Ascending aorta (tissue), 2 donors: ENCODE measurements around the gene GABARAPL2. TPM values are rescaled to one million over a fixed set of nuclear protein-coding genes. Genes with fewer than 3 reads are reported as not detected.

ENCODE experiments used
- DNase-seq, 2 donors: peaks; one replicate each; pipeline ENCODE4 v3.0.0-alpha.2; 2019; ENCODE audit warnings: low spot score in 2 of 2
- H3K27ac ChIP-seq, 2 donors: fragments of 200-600 bp; sonication (generic); one replicate each; pipeline ENCODE4 v1.5.1; 2016 to 2017; ENCODE audit warnings: mild to moderate bottlenecking in 1 of 2
- H3K27me3 ChIP-seq: fragments of 200-600 bp; sonication (generic); one replicate; pipeline ENCODE4 v1.5.1; 2017
- H3K36me3 ChIP-seq, 2 donors: fragments of 200-600 bp; sonication (generic); one replicate each; pipeline ENCODE4 v1.5.1; 2016
- H3K4me1 ChIP-seq, 2 donors: fragments of 200-600 bp; sonication (generic); one replicate each; pipeline ENCODE4 v1.5.1; 2016 to 2017; ENCODE audit warnings: mild to moderate bottlenecking in 1 of 2
- H3K4me3 ChIP-seq, 2 donors: fragments of 200-600 bp; sonication (generic); one replicate each; pipeline ENCODE4 v1.5.1; 2016 to 2017; ENCODE audit warnings: mild to moderate bottlenecking in 1 of 2
- H3K9me3 ChIP-seq, 2 donors: fragments of 200-600 bp; sonication (generic); one replicate each; pipeline ENCODE4 v1.5.1; 2016
- CTCF ChIP-seq, 3 experiments: fragments of 200-600 bp in 2 of 3; fragments of 450-650 bp in 1 of 3; sonication (generic) in 2 of 3; IDR thresholded peaks; one replicate each; pipeline ENCODE4 v1.5.1; 2016 to 2019; ENCODE audit warnings: antibody characterized with exemption in 3 of 3, mild to moderate bottlenecking in 1 of 3, moderate library complexity in 1 of 3
- intact Hi-C: fragments of 100-400 bp; cut with DNase I; formaldehyde crosslinking; loops from one replicate; pipeline ENCODE4 v1.15.1; 2023
- total RNA-seq: library from RNA; depleted of rRNA; stranded (reverse); fragments of >200 nt; gene quantifications from one replicate; pipeline ENCODE4 v1.1.0, GENCODE V29; 2016

Gene GABARAPL2
- total RNA-seq, 1 donor from 2014 or later: 56.1 TPM

GRCh38 chr16:75603241-75603640 is 37.1 kb downstream of the GABARAPL2 start:
- Histone ChIP-seq H3K4me1 (peaks cover 0 to 3% of the 10 kb centered on the region in 2 donors), H3K27ac (no peak overlapping the region), H3K36me3 (peaks cover 42 to 62% of the 10 kb centered on the region in 2 donors), H3K27me3 (no peaks in the 10 kb centered on the region), H3K9me3 (no peaks in the 10 kb centered on the region), H3K4me3 (no peak overlapping the region)
- no peak for TF ChIP-seq CTCF (IDR thresholded peaks at IDR 0.05)
- intact Hi-C loops: no loop called here
- DNase-seq: no peak

GRCh38 chr16:75606507-75606906 is 40.3 kb downstream of the GABARAPL2 start:
- H3K27me3 ChIP-seq: no peaks in the 10 kb centered on the region
- no peak for TF ChIP-seq CTCF (IDR thresholded peaks at IDR 0.05)
- intact Hi-C loops: no loop called here
- DNase-seq: no peak
- H3K27ac ChIP-seq: no peak overlapping the region
- peaks cover 43 to 83% of the 10 kb centered on the region in 2 donors for H3K36me3 ChIP-seq
- no peaks in the 10 kb centered on the region for H3K9me3 ChIP-seq
- H3K4me1 ChIP-seq: no peaks in the 10 kb centered on the region
- no peak overlapping the region for H3K4me3 ChIP-seq

- DNase-seq: no peak
- Histone ChIP-seq H3K36me3 (peaks cover 60 to 93% of the 10 kb centered on the region in 2 donors), H3K9me3 (no peaks in the 10 kb centered on the region), H3K4me1 (no peaks in the 10 kb centered on the region), H3K27ac (no peak overlapping the region), H3K4me3 (no peak overlapping the region), H3K27me3 (no peaks in the 10 kb centered on the region)
- intact Hi-C loops: no loop called here
- TF ChIP-seq CTCF (IDR thresholded peaks at IDR 0.05): no peak
These were observed 48.1 kb downstream of the GABARAPL2 start for GRCh38 chr16:75614066-75614897.

GRCh38 chr16:75615619-75616018 is 49.4 kb downstream of the GABARAPL2 start:
- Histone ChIP-seq H3K9me3 (no peaks in the 10 kb centered on the region), H3K4me1 (peaks cover 0 to 3% of the 10 kb centered on the region in 2 donors), H3K27ac (no peak overlapping the region), H3K4me3 (no peak overlapping the region), H3K36me3 (peaks cover 62 to 88% of the 10 kb centered on the region in 2 donors), H3K27me3 (no peaks in the 10 kb centered on the region)
- TF ChIP-seq CTCF (IDR thresholded peaks at IDR 0.05): no peak
- intact Hi-C loops: no loop called here
- DNase-seq: no peak

- peaks cover 62 to 79% of the 10 kb centered on the region in 2 donors for H3K36me3 ChIP-seq
- DNase-seq: no peak
- H3K4me3 ChIP-seq: no peak overlapping the region
- H3K27ac ChIP-seq: no peak overlapping the region
- intact Hi-C loops: no loop called here
- H3K27me3 ChIP-seq: no peaks in the 10 kb centered on the region
- TF ChIP-seq CTCF (IDR thresholded peaks at IDR 0.05): no peak
- H3K9me3 ChIP-seq: no peaks in the 10 kb centered on the region
- H3K4me1 ChIP-seq: peaks cover 0 to 13% of the 10 kb centered on the region in 2 donors
These were observed 50.4 kb downstream of the GABARAPL2 start for GRCh38 chr16:75616521-75617010.
